EH (cell line): ENCODE data around the gene EBF4.

Experiments
- DNase-seq: peaks from one replicate; pipeline ENCODE4 v3.0.0-alpha.2; 2015; ENCODE audit warnings: low read depth

EBF4 gene

GRCh38 chr20:2692036-2692885 is at the start of gene EBF4:
EBF4 (plus strand) TSS chr20:2692780; CDS start chr20:2693646, 866 bp downstream.
- peak; percentile 34 for DNase-seq

GRCh38 chr20:2643708-2644107 is 48.9 kb upstream of the EBF4 start:
- no peak for DNase-seq

GRCh38 chr20:2651772-2652723 is 40.5 kb upstream of the EBF4 start, which contains the start of gene NOP56:
NOP56 (plus strand) TSS chr20:2652632; CDS start chr20:2652661, 29 bp downstream.
- DNase-seq, result peak; percentile 87

- peak; percentile 16 for DNase-seq
These were observed 39.6 kb upstream of the EBF4 start for GRCh38 chr20:2652724-2653555.

GRCh38 chr20:2653556-2654383 is 38.8 kb upstream of the EBF4 start:
- no peak for DNase-seq

- no peak for DNase-seq
These were observed 38.2 kb upstream of the EBF4 start for GRCh38 chr20:2654384-2654822.

- DNase-seq, result no peak
These were observed 37.7 kb upstream of the EBF4 start for GRCh38 chr20:2654831-2655230.

- DNase-seq, result no peak
These were observed 37.1 kb upstream of the EBF4 start for GRCh38 chr20:2655331-2656116.

GRCh38 chr20:2656471-2657117 is 36.0 kb upstream of the EBF4 start:
- no peak for DNase-seq

GRCh38 chr20:2657241-2657640 is 35.3 kb upstream of the EBF4 start:
- DNase-seq, result no peak

- no peak for DNase-seq
These were observed 34.9 kb upstream of the EBF4 start for GRCh38 chr20:2657674-2658073.

- DNase-seq, result no peak
These were observed 33.9 kb upstream of the EBF4 start for GRCh38 chr20:2658414-2659354.

- DNase-seq, result no peak
These were observed 33.0 kb upstream of the EBF4 start for GRCh38 chr20:2659547-2659946.

GRCh38 chr20:2663364-2663886 is 29.2 kb upstream of the EBF4 start:
- no peak for DNase-seq

GRCh38 chr20:2663887-2664719 is 28.5 kb upstream of the EBF4 start, which contains the start of gene IDH3B:
IDH3B (minus strand) TSS chr20:2664216; CDS start chr20:2664188, 28 bp downstream.
- peak; percentile 94 for DNase-seq

- DNase-seq, result no peak
These were observed 20.6 kb upstream of the EBF4 start for GRCh38 chr20:2671977-2672376.

- DNase-seq, result no peak
These were observed 20.1 kb upstream of the EBF4 start for GRCh38 chr20:2672446-2672845.
